ENCODE measurements around the gene HNRNPA1L2.

DNA sequence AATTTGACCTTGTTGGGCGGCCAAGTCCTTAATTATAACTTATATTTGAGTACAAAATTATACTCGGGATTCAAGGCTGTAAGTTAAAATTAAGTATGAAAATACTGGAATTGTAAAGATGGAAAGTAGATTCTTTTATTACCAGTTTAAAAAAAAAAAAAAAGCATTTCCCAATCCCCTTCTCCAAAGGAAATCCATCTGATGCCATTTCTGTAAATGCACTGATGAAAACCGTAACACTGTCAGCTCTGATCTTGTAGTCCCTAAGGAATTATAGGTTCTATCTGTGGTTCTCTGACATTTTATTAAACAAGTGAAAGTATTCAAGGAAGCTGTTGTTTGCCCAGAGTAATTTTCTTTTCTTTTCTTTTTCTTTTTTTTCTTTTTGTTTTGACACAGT is 41.6 kb upstream of the HNRNPA1L2 start:
- TF ChIP-seq EZH2phosphoT487 (IDR thresholded peaks at IDR 0.05; ENCODE audit: borderline replicate concordance, low read length) (no peak), CTCF (IDR thresholded peaks at IDR 0.05; ENCODE audit: low read depth, low read length, poor library complexity, severe bottlenecking) (no peak)
